GM21619 (cell line): ENCODE data around the gene ZNF621.
"Not testable (repeated sequence)": the region's sequence is repeated elsewhere in the genome, so short reads cannot be mapped to it uniquely, and the experiment has no call there.

Source experiments
- ATAC-seq: cut with Tn5 transposase; IDR thresholded peaks from one replicate; pipeline ENCODE4 v1.9.1; 2021; ENCODE audit not compliant: unreplicated experiment

ZNF621 gene

DNA sequence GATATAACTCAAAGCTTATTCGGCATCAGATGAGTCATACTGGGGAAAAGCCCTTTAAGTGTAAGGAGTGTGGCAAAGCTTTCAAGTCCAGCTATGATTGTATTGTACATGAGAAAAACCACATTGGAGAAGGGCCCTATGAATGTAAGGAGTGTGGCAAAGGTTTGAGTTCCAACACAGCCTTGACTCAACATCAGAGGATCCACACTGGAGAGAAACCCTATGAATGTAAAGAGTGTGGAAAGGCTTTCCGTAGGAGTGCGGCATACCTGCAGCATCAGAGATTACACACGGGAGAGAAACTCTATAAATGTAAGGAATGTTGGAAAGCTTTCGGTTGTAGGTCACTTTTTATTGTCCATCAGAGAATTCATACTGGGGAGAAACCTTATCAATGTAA is 7.5 kb downstream of the ZNF621 start:
- ATAC-seq, result no peak

GRCh38 chr3:40534283-40534682 is 9.5 kb downstream of the ZNF621 start:
- no peak for ATAC-seq

DNA sequence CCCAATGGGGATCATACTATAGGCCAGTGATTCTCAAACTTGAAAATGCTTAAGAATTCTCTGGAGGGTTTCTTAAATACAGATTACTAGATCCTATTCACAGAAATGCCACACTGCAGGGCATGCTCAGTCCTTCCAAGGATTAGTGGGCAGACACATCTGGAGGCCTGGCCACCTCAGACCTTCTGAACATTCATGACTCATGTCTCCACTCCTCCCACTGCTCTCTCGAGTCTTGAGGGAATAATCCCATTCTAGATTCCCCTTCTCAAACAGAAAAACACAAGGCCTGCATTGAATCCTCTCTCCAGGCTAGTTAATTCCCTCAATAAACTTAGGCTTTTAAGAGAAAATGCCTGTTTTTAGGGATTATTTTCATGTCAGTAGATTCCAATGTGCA is 22.1 kb downstream of the ZNF621 start:
- no peak for ATAC-seq

- ATAC-seq, result no peak
Measured at GRCh38 chr3:40550167-40550566, 25.4 kb downstream of the ZNF621 start.

- ATAC-seq, result peak; percentile 50
Measured at GRCh38 chr3:40557575-40558161, 32.9 kb downstream of the ZNF621 start.

- ATAC-seq, result not testable (repeated sequence)
Measured at GRCh38 chr3:40562482-40562881, 37.7 kb downstream of the ZNF621 start.

GRCh38 chr3:40565629-40566028 is 40.9 kb downstream of the ZNF621 start:
- ATAC-seq, result not testable (repeated sequence)

DNA sequence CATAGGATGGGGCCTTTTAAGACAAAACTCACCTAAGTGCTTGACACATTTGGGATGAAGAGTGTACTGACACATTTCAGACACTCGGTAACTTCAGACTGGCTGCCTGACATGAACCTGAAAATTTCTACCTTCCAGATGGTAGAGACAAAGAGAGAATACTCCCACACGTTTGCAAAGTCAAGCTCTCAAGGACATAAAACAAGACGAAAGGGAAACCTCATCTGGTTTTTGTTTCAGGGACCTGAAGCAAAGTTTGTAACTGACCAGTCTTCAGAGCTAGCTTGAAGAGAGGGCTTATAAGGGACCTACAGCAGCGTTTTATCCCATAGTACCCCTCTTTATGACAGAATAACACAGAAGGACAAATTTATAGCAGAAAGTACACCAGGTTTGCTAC is 41.9 kb downstream of the ZNF621 start:
- no peak for ATAC-seq

DNA sequence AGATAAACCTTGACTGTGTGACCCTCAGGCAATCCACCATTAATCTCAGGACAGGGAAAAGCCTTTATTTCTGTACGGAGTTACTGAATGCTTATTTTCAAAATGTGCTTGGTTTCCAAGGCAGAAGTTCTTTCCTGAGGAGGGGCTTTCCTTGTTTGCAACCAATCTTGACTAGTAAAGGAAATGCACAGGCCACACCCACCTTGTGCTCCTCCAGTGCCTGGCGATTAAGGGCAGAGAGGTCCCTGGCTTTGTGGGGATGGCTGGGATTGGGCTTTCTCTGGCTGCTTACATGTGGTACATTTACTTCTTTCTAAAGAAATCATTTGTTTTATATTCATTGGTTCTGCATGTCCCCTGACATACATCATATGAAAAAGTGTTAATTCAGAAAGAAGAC is 47.8 kb downstream of the ZNF621 start:
- ATAC-seq, result no peak

GRCh38 chr3:40574050-40574449 is 49.3 kb downstream of the ZNF621 start:
- ATAC-seq, result no peak

- ATAC-seq, result no peak
Measured at GRCh38 chr3:40574661-40575060, 49.9 kb downstream of the ZNF621 start.

DNA sequence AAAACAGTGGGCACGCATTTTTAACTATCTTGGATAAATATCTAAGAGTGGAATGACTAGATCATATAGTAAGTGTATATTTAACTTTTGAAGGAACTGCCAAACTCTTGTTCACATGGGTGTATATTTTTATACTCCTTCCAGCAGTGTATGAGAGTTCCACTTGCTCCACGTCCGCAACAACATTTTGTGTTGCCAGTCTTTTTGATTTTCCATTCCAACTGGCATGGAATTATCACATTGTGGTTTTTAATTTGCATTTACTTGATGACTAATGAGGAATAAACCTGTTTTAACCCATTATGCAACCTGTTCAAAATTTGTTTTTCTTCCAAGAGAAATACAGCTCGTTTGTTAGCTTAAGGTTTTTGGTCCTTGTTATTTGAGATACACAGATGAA is 51.6 kb downstream of the ZNF621 start:
- no peak for ATAC-seq

GRCh38 chr3:40580494-40581091 is 55.8 kb downstream of the ZNF621 start:
- no peak for ATAC-seq

- no peak for ATAC-seq
Measured at GRCh38 chr3:40581166-40581565, 56.4 kb downstream of the ZNF621 start.

DNA sequence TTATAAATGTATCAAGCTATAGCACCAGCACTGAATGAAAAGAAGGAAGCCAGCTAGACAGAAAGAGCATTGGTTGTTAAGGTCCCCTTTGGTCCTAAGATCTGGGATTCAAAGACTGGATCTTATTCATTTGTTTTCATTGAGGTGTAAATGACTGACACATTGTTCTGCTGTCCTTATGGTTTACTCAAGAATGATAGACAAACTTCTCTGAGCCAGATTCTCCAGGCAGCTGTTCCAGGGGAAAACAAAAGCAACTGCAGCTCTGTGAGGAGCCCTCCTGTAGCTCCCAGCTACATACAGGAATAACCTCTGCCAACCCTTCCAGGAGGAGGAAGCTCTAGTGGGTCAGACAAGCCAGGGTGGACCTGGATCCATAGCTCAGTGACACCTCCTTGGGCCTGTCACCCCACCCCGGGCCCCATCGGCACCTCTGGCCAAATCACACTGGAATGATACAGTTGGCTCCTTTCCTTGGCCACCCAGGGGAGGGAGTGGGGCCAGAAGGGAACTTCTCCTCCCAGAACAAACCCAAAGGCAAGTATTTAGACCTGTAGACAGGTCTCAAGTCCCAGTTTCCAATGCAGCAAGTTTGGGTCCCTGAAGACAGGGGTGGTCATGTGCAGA is 57.8 kb downstream of the ZNF621 start:
- ATAC-seq, result no peak

DNA sequence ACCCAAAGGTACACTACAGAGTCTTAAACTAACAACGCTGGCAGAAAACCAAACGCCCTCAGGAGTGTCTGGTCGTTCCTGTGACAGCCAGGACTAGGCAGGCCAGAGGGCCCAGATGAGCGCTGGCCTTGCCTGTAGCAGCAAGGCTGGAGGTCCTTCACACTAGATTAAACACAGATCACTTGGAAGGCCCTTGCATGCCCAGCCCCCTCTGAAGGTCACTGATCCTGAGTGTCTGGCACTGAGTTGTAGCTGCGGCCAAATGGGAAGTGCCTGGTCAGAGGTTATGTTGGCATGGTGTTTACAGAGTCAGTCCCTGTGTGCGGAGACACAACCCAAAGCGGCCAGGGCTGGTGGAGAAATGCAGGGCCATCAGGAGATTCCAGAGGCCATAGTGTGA is 58.9 kb downstream of the ZNF621 start:
- no peak for ATAC-seq

DNA sequence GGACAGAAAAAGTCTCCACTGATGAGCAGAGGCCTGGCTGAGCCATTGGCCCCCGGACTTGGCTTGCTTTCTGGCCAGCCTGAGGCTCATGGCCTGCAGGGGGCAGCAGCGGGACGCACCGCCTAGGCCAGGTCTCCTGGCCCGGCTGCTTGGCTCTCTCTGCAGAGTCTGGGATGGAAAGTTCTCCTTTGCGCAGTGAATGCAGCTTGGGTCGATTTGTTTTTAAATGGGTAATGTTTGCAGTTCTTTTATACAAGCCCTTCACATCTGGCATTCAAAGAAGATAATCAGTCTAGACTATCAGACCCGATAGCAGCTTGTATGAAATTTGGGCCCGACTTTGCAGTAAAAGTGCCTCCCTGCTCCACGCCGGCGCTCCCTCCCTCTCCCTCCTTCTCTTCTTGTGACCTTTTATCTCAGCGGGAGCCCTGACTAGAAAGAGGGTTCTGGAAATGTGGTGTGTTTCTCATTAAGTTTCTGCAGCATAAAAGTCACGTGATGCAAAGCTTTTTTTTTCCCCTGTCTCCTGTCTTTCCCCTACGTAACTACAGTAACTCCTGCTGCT is 59.9 kb downstream of the ZNF621 start:
- peak; percentile 61 for ATAC-seq

- ATAC-seq, result peak; percentile 55
Measured at GRCh38 chr3:40585381-40586016, 60.7 kb downstream of the ZNF621 start.

- no peak for ATAC-seq
Measured at GRCh38 chr3:40586901-40587300, 62.1 kb downstream of the ZNF621 start.

DNA sequence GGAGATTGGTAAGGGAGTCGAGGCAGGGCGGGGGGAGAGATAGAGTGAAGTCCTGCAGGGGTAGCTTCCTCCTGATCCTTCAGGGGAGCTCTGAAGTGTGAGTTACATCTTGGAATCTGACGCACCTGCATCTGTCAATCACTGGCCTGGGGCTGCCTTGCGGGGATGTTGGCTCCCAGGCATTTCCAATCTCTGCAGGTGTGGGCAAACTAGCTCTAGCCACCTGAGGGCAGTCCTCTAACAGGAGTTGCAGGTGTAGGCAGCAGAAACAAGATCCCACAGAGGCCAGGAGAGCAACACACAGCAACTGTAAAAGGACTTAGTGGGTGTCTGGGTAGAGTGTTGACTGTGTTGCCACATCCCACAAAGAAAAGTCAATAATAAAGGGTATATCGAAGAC is 63.6 kb downstream of the ZNF621 start:
- ATAC-seq, result no peak
